ENCODE results near the gene NRXN3.

DNA sequence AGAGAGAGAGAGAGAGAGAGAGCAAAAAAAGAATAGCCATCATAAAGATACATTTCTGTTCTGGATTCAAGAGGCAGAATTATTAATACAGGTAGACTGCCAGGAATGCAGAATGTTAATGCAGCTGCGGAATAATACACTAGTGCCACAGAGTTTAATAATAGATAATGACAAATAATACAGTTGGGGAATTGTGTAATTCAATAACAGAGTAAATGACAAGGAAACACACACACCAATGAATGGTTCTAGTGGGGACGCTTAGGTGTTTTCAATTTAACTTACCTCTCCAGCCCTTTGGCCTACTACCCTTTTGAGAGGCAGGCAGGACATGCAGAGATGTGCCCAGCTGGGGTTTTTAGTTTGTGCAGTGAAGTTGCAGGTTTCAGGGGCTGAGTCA, 313.9 kb downstream of the NRXN3 start:
- no peak for TF ChIP-seq MTA3 (CRISPR knock-in tag; IDR thresholded peaks at IDR 0.05)
- no peak for TF ChIP-seq RCOR2 (CRISPR knock-in tag; IDR thresholded peaks at IDR 0.05)
- no peak for TF ChIP-seq SRF (IDR thresholded peaks at IDR 0.05; ENCODE audit: low read depth, low read length)
- TF ChIP-seq YY1 (IDR thresholded peaks at IDR 0.05; ENCODE audit: insufficient read depth, insufficient replicate concordance, low read depth, low read length) = no peak
- TF ChIP-seq MXI1 (IDR thresholded peaks at IDR 0.05; ENCODE audit: borderline replicate concordance, low read depth, low read length) = no peak
- no peak for TF ChIP-seq ATF1 (CRISPR knock-in tag; IDR thresholded peaks at IDR 0.05)
- TF ChIP-seq ZNF501 (CRISPR knock-in tag; IDR thresholded peaks at IDR 0.05) = no peak
- no peak for TF ChIP-seq ZNF333 (CRISPR knock-in tag; IDR thresholded peaks at IDR 0.05; ENCODE audit: borderline replicate concordance)
- TF ChIP-seq ZNF263 (CRISPR knock-in tag; IDR thresholded peaks at IDR 0.05) = no peak
- no peak for TF ChIP-seq ZNF766 (CRISPR knock-in tag; IDR thresholded peaks at IDR 0.05; ENCODE audit: borderline replicate concordance)

All from HepG2 (cell line).